Thyroid gland (tissue), 4 donors: ENCODE results near the gene ATP10B. TPM values are rescaled to one million over a fixed set of nuclear protein-coding genes. Genes with fewer than 3 reads are reported as not detected.
"Not testable (repeated sequence)": the region's sequence is repeated elsewhere in the genome, so short reads cannot be mapped to it uniquely, and the experiment has no call there.

Experiments
- DNase-seq, 2 donors: peaks; one replicate each; pipeline ENCODE4 v3.0.0-alpha.2; 2019
- H3K27ac ChIP-seq, 3 donors: fragments of 200-600 bp; sonication (generic); 1 replicate in 2 of 3; 2 replicates in 1 of 3; pipeline ENCODE4 v1.5.1; 2016 to 2019; ENCODE audit warnings: mild to moderate bottlenecking in 1 of 3, moderate library complexity in 1 of 3
- H3K27me3 ChIP-seq: fragments of 200-600 bp; sonication (generic); one replicate; pipeline ENCODE4 v1.5.1; 2019
- H3K36me3 ChIP-seq, 2 donors: fragments of 200-600 bp; sonication (generic); one replicate each; pipeline ENCODE4 v1.5.1; 2016 to 2019
- H3K4me1 ChIP-seq, 2 donors: fragments of 200-600 bp; sonication (generic); one replicate each; pipeline ENCODE4 v1.5.1; 2017 to 2019
- H3K4me3 ChIP-seq, 3 donors: fragments of 200-600 bp; sonication (generic); replicated peaks in 1 of 3; 1 replicate in 2 of 3; 2 replicates in 1 of 3; pipeline ENCODE4 v1.5.1; 2016; ENCODE audit warnings: mild to moderate bottlenecking in 1 of 3
- H3K9me3 ChIP-seq: fragments of 200-600 bp; sonication (generic); one replicate; pipeline ENCODE4 v1.5.1; 2017
- CTCF ChIP-seq, 6 experiments: fragments of 200-600 bp in 3 of 6; fragments of 450-650 bp in 3 of 6; sonication (generic) in 3 of 6; IDR thresholded peaks; one replicate each; pipeline ENCODE4 v1.5.1; 2016 to 2019; ENCODE audit warnings: antibody characterized with exemption in 6 of 6, mild to moderate bottlenecking in 2 of 6, inconsistent platforms in 1 of 6, moderate library complexity in 1 of 6
- POLR2A ChIP-seq, 2 donors: fragments of 450-650 bp; IDR thresholded peaks; one replicate each; pipeline ENCODE4 v1.6.1; 2017; ENCODE audit warnings: antibody characterized with exemption in 2 of 2, mild to moderate bottlenecking in 2 of 2, moderate library complexity in 1 of 2
- WGBS, 2 donors: methylation state at CpG; one replicate each; pipeline ENCODE4 v1.1.5; 2017; 5-methylcytosine and 5-hydroxymethylcytosine counted together
- intact Hi-C: fragments of 100-400 bp; cut with DNase I; formaldehyde crosslinking; loops from one replicate; pipeline ENCODE4 v1.15.1; 2023
- total RNA-seq, 4 donors: library from RNA; depleted of rRNA; stranded (reverse); fragments of >200 nt; gene quantifications; one replicate each; pipeline ENCODE4 v1.2.3, GENCODE V29; 2016

ATP10B gene
- total RNA-seq: under 1 TPM in 3 of 4 donors, not detected in 1; 0.13 to 0.42 (median 0.15) TPM

DNA sequence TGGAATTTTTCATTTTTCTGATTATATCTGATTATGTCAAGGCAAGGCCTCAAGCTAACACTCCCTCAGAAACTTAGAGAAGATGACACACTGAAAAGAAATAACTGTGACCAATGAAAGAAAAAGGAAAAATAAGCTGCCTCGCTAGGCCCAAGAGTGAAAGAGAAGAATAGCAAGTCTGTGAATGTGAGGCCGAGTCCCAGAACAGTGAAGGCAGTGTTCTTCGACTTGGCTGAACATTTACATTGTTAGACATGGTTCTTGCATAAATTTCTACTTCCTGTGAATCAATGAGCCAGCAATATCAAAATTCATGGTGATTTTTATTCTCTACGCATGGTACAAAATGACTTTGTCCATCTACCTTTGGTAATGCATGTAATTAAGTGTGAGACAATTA is at the start of gene ATP10B:
Gene ATP10B (minus strand): TSS at position 163 of the 400 bp plus-strand sequence. CDS start 164,137 bp downstream, outside the sequence.
- no peaks in the 10 kb centered on the region for H3K27me3 ChIP-seq
- no peaks in the 10 kb centered on the region for H3K9me3 ChIP-seq
- H3K36me3 ChIP-seq: no peaks in the 10 kb centered on the region
- no peak for TF ChIP-seq CTCF (IDR thresholded peaks at IDR 0.05)
- TF ChIP-seq POLR2A (IDR thresholded peaks at IDR 0.05): no peak
- intact Hi-C loops: no loop called here
- no peak within 1 kb of the TSS for H3K27ac ChIP-seq
- no peak for DNase-seq
- 73 to 91% methylated on average over 4 of the region's 4 CpGs for WGBS, 2 donors
- no peaks in the 10 kb centered on the region for H3K4me1 ChIP-seq
- no peak within 1 kb of the TSS for H3K4me3 ChIP-seq

GRCh38 chr5:160901656-160902055 is 49.6 kb upstream of the ATP10B start:
- Histone ChIP-seq H3K9me3 (no peaks in the 10 kb centered on the region), H3K4me3 (no peak overlapping the region), H3K27ac (no peak overlapping the region), H3K4me1 (no peaks in the 10 kb centered on the region), H3K27me3 (no peaks in the 10 kb centered on the region), H3K36me3 (no peaks in the 10 kb centered on the region)
- no peak for DNase-seq
- WGBS, 2 donors: 82 to 86% methylated on average over 1 of the region's 1 CpG
- TF ChIP-seq POLR2A (IDR thresholded peaks at IDR 0.05) (no peak), CTCF (IDR thresholded peaks at IDR 0.05) (no peak)
- intact Hi-C loops: no loop called here

GRCh38 chr5:160899735-160900134 is 47.7 kb upstream of the ATP10B start:
- intact Hi-C loops: no loop called here
- no peaks in the 10 kb centered on the region for H3K4me1 ChIP-seq
- H3K27ac ChIP-seq: no peak overlapping the region
- DNase-seq: no peak
- no peak for TF ChIP-seq POLR2A (IDR thresholded peaks at IDR 0.05)
- no peak for TF ChIP-seq CTCF (IDR thresholded peaks at IDR 0.05)
- no peaks in the 10 kb centered on the region for H3K9me3 ChIP-seq
- no peaks in the 10 kb centered on the region for H3K27me3 ChIP-seq
- no peak overlapping the region for H3K4me3 ChIP-seq
- no peaks in the 10 kb centered on the region for H3K36me3 ChIP-seq
- 12 to 20% methylated on average over 4 of the region's 4 CpGs for WGBS, 2 donors

DNA sequence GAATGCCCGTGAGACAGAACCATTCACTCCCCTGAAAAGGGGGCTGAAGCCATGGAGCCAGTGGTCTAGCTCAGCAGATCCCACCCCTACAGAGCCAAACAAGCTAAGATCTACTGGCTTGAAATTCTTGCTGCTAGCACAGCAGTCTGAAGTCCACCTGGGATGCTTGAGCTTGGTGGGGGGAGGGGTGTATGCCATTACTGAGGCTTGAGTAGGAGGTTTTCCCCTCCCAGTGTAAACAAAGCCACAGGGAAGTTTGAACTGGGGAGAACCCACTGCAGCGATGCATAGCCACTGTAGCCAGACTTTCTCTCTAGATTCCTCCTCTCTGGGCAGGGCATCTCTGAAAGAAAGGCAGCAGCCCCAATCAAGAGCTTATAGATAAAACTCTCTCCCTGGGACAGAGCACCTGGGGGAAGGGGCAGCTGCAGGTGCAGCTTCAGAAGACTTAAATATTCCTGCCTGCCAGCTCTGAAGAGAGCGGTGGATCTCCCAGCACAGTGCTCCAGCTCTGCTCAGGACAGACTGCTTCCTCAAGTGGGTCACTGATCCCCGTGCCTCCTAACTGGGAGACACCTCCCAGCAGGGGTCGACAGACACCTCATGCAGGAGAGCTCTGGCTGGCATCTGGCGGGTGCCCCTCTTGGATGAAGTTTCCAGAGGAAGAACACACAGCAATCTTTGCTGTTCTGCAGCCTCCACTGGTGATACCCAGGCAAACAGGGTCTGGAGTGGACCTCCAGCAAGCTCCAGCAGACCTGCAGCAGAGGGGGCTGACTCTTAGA is 41.4 kb upstream of the ATP10B start:
- intact Hi-C loops, DNase-seq, H3K4me1 ChIP-seq, H3K9me3 ChIP-seq, H3K4me3 ChIP-seq, H3K27me3 ChIP-seq, H3K27ac ChIP-seq, H3K36me3 ChIP-seq: not testable (repeated sequence)
- WGBS, 2 donors: 70 to 86% methylated on average over 5 of the region's 6 CpGs

DNA sequence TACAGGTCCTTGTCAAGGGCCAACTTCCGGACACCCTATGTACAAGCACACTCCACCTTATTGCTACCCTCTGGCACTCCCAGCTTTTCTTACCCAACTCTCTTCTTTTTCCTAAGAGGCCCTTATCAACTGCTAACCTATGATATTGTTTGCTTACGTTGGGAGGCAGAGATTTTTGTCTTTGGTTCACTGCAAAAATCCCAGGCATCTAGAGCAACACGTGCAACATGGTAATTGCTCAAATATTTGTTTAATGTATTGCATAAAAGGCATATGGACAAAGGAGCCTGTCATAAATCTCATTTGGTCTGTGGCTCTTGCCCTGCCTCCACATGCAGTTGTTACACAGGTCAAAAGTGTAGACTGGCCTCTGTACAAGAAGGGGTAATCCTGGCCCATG is 35.8 kb upstream of the ATP10B start:
- Histone ChIP-seq H3K4me3 (no peak overlapping the region), H3K4me1 (no peaks in the 10 kb centered on the region), H3K27ac (no peak overlapping the region), H3K36me3 (no peaks in the 10 kb centered on the region), H3K9me3 (no peaks in the 10 kb centered on the region), H3K27me3 (no peaks in the 10 kb centered on the region)
- no peak for DNase-seq
- TF ChIP-seq POLR2A (IDR thresholded peaks at IDR 0.05): no peak
- TF ChIP-seq CTCF (IDR thresholded peaks at IDR 0.05): no peak
- intact Hi-C loops: no loop called here
- WGBS, 2 donors: 64 to 65% methylated on average over 3 of the region's 3 CpGs

GRCh38 chr5:160873560-160874200 is 21.7 kb upstream of the ATP10B start:
- DNase-seq, H3K4me3 ChIP-seq, H3K27ac ChIP-seq, H3K9me3 ChIP-seq, H3K27me3 ChIP-seq, H3K4me1 ChIP-seq, intact Hi-C loops, H3K36me3 ChIP-seq: not testable (repeated sequence)
- WGBS, 2 donors: 36 to 53% methylated on average over 12 to 13 of the region's 21 CpGs
